NOMO-1 treated with DMSO at 0.1 percent for 48 hours (cell line): ENCODE data around the gene POLL.

ENCODE experiments used
- DNase-seq: peaks from one replicate; lab custom pipeline; 2025; ENCODE audit not compliant: unreplicated experiment; lab: John Stamatoyannopoulos, UW

Gene POLL

DNA sequence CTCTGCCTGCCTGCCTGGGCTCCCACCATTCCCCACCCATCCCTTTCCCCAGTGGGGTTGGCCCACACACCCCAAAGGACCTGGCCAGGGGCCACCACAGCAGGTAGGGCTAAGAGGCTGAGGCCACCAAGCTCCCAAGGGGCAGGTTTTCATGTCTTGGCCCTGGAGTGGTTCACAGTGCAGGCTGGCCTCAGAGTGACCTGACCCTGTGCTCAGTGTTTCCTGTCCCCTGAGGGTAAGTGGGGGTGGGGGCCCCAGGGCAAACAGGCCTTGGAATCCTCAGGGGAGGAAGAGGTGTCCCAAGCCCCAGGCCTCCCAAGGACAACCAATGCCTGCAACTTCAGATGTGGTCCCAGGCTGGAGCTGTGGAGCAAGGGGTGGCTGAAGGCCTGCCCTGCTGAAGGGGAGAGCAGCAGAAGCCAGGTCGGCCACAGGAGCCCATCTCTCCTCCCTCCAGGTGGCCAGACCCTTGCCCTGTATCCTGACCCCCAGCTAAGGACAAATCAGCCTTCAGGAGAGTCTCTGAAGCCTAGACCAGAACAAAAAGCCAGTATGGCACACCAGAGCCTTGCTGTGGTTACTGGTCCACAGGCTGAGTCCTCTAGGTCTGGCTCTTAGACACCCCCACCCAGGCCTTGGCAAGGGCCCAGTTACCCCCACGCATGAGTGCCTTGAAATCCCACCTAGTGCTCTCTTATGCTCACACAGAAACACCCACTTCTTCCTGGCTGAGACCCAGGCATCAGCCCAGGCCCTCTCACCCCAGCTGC, 27.6 kb downstream of the POLL start:
- DNase-seq = no peak

DNA sequence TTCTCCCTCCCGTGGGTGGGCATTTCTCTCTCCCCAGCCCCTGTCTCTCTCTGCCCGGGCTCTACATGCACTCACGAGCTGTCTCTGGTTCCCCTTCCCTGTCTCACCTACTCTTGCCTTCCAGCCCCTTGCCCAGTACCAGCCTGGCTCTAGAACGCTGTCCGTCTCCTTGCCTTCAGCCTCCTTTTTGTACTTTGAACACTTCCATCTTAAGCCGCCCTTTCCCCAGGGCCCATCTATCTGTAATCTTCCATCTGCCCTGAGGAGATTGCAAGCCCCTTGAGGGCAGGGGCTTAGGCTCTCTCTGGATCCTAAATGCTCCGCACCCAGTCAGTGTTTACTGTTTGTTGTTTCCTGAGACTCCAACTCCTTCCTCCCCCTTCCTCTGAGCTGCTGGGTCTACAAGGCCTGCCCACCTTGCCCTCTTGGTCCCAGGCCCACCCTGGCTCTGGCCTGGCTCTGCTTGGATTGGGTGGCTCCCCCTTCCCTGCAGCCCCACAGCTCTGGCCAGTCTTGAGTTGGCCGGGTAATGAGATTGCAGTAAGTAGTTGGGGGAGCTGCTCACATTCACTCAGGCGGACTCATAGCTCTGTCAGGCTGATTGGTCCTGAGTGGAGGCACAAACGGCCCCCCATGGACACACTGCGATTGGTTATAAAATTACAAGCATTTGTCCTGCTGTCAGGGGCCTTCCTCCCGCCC, 28.3 kb downstream of the POLL start:
- DNase-seq = no peak

DNA sequence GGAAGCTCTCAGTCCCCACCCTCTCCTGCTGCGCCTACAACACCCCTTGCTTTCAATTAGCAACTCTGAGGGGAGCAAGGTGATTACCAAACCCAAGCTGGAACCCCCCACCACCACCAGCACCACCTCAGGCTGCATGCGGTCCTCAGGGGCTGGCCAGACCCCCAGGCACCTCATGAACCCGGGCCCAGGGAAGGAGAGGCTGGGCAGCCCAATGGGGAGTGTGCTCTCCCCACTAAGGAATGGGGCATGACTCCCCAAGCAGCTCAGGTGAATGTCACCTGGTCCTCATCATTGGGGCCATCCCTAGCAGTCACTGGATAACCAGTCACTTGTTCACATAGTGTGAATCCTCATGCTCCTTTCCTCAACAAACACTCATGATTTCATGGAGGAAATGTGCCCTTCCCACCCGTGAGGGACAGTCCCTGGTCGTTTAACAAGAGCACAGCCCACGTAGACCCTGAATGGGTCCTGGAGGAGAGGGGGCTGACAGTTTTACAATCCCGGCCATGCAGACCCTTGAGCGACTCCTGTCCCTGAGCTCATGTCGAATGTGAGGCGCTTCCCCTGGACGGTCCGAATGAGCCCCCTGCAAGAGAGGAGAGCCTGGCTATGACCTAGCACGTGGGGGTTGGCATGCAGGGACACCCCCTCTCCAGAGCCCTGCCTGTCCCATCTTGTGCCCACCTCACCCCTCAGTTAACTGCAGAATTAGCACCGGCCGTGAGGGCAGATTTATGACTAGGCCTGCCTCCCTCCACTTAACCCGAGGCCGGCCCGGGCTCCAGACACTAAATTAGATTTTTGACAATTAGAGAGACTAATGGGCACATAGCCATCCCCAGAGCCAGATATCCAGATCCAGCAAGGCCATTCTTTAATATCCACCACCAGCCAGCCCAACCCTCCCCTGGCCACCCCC, 29.1 kb downstream of the POLL start:
- no peak for DNase-seq

DNA sequence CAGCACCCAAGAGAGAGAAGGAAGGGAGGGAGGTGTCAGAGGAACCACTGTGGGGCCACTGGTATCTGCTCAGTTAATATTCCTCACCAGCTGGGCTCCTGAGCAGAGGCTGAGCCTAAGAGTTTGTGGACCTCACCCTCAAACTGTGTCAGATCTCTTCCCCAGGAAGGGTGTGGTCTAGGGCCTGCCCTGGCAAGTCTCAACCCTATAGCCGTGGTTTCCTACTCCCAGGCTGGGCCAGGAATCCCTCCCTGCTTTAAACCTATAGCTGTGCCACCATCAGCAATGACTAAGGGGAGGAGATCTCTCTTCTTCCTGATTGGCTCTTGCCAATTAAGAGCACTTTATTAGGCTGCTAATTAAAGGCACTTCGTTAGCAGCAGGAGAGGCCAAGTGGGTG, 29.9 kb downstream of the POLL start:
- peak; percentile 66 for DNase-seq

DNA sequence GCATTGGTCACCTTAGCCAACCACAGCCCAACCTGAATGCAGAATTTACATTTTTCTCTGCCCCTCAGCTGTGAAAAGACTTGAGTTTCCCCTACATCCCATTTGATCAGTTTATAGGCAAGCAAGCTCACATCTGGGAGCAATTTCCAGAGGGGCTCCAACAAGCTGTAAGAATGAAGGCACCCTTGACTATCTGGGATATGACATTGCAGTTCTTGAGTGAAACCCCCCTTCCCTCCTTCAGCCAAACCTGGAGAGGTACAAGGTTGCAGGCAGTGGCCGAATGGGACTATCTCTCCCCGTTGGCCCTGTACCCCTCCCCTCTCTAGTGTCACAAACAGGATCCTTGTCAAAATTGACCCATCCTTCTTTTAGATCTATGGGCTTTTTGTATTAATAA, 30.5 kb downstream of the POLL start:
- no peak for DNase-seq

DNA sequence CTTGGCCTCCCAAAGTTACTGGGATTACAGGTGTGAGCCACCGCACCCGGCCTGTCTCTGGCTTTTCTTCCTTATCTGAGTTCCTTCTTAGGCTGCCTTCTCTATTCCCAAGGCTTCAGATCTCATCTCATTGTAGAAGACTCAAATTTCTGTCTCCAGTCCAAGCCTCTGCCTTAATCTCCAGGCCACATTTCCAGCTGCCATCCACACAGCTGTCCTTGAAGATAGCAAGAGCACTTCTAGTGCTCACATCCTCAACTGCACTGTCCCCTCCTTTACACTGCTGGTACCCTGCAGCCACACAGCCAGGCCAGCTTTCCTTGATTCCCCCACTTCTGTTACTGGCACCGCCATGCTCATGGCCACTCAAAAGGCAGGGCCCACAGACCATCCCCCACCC, 35.6 kb downstream of the POLL start:
- DNase-seq = no peak

DNA sequence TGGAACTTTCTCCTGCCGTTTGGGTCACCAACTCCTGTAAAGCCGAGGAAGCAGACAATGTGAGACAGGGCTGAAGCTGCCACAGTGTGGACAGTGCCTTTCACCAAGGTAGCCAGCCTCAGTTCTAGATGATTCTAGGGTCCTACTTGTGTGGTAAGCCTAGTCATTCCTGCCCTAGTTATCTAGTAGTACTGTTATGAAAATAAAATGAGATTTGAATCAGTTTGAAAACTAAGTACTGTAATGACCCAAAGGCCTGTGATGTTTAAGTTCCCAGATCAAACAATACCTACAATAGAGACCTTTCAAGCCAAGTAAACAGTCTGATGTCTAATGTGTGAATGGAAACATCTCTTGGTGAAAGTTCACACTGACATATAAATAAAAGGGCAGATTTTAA, 37.1 kb downstream of the POLL start:
- DNase-seq = no peak

DNA sequence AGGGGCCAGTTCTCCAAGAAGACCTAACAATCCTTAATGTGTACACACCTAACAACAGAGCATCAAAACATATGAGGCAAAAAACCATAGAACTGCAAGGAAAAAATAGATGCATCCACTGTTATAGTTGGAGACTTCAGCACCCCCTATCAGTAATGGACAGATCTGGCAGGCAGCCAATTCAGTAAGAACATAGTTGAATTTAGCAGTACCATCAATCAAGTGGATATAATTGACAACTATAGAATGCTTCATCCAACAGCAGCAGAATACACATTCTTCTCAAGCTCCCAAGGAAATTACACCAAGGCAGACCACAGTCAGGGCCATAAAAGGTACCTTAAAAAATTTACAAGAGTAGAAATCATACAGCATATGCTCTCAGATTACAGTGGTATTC, 42.2 kb downstream of the POLL start:
- DNase-seq = no peak

DNA sequence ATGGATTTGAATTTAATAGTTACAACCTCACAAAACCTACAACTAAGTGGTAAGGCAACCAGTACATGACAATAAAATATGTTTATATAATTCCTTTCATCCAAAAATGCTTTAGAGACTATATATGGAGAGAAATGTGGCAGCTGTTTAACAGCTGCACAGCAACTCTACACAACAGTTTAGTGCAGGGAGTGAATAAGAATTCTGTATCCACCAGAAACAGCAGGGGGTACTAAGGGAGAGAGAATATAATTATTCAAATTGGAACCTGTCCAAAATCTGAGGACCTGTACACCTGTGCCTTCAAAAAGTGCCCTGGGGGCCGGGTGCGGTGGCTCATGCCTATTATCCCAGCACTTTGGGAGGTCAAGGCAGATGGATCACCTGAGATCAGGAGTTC, 49.6 kb downstream of the POLL start:
- no peak for DNase-seq

DNA sequence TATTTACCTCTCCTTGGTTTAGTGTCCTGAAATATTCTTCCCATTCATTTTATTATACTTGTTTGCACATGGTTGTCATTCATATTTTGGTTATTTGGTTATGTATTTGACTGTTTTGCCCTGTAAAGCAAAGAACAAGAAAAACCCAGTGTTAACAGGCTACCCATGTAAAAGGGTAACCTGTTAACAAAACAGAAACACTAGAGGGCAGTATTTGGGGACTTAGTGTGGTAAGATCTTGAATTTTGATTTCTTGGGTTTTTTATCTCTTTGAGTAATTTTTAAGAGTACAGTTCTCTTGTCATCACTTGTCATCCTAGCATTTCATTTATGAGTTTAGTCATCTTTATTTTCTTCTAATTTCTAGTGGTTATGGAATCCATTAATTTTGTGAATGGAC, 51.3 kb downstream of the POLL start:
- DNase-seq = peak; percentile 35

DNA sequence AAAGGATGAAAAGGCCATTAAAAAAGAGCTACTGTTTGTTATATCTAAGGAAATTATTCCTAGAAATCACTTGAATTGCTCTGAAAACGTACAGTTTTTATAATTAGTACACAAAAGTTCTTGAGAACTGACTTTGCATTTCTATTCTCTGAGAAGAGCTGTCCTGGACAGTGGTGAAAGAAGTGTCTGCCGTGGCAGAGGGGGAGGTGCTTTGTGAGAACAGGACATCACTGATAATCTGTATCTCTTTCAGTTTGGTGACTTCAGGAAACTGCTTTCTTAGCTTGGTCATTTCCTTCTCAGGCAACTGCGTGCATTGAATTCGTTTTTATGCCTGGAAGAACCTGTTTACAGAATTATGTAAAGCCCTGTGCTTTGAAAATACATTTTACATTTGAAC, 52.1 kb downstream of the POLL start:
- DNase-seq = no peak

DNA sequence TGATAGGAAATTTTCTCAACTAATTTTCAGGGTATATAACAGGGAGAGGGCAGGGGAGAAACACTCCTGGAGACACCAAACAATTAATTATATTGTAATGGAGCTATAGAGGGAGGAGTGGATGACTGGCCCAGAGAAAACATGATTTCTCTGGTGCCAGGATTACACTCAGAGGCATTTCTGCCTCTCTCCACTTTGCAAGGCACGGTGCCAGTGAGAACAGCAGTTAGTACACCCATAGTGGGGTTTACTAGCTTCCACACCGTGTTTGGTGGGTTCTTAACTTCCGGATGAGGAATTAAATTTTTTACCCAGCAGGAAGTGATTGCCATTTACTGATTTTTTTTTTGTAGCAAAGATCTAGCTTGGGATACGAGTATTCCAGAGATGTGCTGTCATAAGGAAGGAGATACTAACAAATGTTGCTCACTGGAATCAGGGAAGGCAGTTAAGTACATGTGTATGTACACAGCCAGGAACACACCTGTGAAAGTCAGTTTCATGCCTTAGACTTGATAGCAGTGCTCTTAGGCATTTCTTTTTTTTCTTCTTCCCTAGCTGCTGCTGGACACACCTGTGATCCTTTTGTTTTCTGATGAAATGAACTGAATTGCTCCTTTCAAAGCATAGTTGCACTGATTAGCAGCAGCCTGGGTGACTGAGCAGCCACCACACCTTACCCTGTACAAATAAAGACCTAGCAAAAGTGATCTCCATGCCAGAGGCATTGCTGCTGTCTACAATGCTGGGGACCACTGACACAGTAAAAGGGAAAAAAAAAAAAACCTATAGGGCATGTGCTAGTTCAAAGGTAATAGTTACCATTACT, 58.1 kb downstream of the POLL start:
- no peak for DNase-seq

DNA sequence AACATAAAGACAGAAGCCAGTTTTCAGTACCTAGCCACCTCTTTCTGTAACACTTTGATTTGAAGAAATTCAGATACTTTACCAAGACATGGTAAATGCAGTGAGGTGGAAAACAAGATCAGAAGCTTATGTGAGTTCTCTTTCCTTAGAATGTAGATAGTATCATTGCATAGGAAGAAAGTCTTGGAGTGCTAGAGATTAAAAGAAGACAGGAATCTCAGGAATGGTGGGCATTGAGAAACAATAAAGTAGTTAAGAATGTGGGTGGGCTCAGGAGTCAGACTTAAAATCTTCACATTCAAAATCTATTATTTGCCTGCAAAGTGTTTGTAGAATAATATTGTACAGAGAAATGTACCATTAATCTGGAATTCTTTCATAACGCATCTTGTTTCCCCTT, 58.9 kb downstream of the POLL start:
- DNase-seq = no peak
